IMR-90 (cell line): ENCODE measurements around the gene PM20D2. TPM values are rescaled to one million over a fixed set of nuclear protein-coding genes. Genes with fewer than 3 reads are reported as not detected.

ENCODE experiments used
- MAZ ChIP-seq: IDR thresholded peaks from 2 replicates; pipeline ENCODE4 v1.6.1; 2012; ENCODE audit warnings: low read depth, mild to moderate bottlenecking, low read length, improper control_type of control experiment, moderate library complexity, borderline replicate concordance
- RAD21 ChIP-seq: IDR thresholded peaks from 2 replicates; pipeline ENCODE4 v1.6.1; 2012; ENCODE audit warnings: low read length, improper control_type of control experiment
- polyA plus RNA-seq, 3 experiments: library from polyadenylated mRNA; depleted of rRNA; stranded (reverse); fragments of >200 nt; gene quantifications; 2 replicates each; pipeline ENCODE4 v1.2.3, GENCODE V29; 2012; ENCODE audit warnings: low replicate concordance in 1 of 3
- total RNA-seq: library from RNA; depleted of rRNA; stranded (reverse); fragments of >200 nt; gene quantifications from 2 replicates; pipeline ENCODE4 v1.2.3, GENCODE V29; 2012

Gene PM20D2
- total and polyA plus RNA-seq, 2 of the 4 experiments (the other 2 are of a cell fraction) = 6.0 to 6.5 TPM

DNA sequence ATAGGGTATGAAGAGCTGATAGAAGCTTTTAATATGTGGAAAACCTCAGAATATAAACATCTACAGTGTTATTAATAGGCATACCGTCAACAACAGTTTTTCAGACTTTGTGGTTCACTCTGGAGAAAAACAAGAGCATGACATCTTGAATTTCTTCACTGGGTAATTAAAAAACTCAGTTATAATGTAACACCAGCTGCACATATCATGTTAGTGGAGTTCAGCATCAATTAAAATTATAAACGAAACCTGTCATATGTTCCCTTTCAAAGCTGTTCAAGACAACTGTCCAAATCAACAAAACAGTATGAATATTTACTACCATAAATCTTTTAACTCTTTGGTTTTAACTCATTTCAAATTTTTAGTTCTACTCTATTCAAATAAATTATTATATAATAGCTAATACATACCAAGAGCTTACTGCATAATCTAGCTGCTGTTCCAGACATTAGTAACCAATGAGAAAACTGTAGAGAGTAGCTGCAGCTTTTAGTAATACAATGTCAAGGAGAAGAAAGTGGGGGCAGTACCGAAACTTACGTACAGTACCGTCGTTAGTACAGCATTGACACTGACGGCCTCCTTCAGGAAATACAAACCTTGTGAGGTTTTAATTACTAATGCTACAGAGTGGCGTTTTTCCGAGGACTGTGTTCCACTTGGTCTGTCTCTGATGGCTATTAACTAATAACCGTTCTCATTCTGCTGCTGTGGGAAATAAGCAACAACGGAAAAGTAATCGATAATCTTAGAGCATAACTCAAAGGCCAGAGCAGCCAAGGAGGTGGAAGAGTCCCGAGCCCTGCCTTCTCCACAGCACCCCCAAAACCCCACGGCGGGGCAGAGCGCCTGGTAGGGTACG, 532 bp upstream of the PM20D2 start (continued):
- TF ChIP-seq RAD21 (no peak), MAZ (no peak)
